DMS53 treated with DMSO at 0.1 percent for 48 hours (cell line): Measurements from ENCODE around the gene TRAF6.
"Not testable (repeated sequence)": the region's sequence is repeated elsewhere in the genome, so short reads cannot be mapped to it uniquely, and the experiment has no call there.

Source experiments
- DNase-seq: peaks from one replicate; lab custom pipeline; 2025; ENCODE audit not compliant: unreplicated experiment; lab: John Stamatoyannopoulos, UW

The TRAF6 gene, protein sequence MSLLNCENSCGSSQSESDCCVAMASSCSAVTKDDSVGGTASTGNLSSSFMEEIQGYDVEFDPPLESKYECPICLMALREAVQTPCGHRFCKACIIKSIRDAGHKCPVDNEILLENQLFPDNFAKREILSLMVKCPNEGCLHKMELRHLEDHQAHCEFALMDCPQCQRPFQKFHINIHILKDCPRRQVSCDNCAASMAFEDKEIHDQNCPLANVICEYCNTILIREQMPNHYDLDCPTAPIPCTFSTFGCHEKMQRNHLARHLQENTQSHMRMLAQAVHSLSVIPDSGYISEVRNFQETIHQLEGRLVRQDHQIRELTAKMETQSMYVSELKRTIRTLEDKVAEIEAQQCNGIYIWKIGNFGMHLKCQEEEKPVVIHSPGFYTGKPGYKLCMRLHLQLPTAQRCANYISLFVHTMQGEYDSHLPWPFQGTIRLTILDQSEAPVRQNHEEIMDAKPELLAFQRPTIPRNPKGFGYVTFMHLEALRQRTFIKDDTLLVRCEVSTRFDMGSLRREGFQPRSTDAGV

GRCh38 chr11:36509694-36510593 lies at the start of gene TRAF6:
Gene TRAF6, minus strand, starts transcription at chr11:36510272. Its CDS starts 8,757 bp downstream, at chr11:36501515.
- peak; percentile 64 for DNase-seq

DNA sequence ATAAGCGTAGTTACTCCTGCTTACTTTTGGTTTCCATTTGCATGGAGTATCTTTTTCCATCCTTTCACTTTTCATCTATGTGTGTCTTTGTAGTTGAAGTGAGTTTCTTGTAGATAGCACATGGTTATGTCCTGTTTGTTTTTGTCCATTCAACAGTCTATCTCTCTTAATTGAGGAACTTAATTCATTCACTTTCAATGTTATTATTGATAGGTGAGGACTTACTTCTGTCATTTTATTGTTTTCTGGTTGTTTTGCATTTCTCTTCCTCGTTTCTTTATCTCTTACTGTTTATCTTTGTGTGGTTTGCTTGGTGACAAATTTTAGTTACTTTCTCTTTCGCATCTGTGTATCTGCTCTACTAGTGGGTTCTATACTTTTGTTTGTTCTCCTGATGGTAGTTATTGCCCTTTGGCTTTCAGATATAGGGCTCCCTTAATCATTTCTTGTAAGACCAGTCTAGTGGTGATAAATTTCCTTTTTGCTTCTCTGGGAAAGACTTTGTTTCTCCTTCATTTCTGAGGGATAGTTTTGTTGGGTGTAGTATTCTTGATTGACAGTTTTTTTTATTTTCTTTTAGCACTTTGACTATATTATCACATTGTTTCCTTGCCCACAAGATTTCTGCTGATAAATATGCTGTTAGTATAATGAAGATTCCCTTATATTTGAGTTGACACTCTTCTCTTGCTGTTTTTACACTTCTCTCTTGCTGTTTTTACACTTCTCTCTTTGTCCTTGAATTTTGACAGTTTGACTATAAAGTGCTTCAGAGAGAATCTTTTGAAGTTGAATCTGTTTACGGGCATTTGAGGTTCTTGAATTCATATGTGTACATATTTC lies 48.7 kb upstream of the TRAF6 start:
- DNase-seq: no peak

GRCh38 chr11:36557991-36558390 lies 47.9 kb upstream of the TRAF6 start:
- DNase-seq: no peak

GRCh38 chr11:36557390-36557789 lies 47.3 kb upstream of the TRAF6 start:
- DNase-seq: peak; percentile 24

GRCh38 chr11:36550385-36551115 lies 40.5 kb upstream of the TRAF6 start:
- no peak for DNase-seq

DNA sequence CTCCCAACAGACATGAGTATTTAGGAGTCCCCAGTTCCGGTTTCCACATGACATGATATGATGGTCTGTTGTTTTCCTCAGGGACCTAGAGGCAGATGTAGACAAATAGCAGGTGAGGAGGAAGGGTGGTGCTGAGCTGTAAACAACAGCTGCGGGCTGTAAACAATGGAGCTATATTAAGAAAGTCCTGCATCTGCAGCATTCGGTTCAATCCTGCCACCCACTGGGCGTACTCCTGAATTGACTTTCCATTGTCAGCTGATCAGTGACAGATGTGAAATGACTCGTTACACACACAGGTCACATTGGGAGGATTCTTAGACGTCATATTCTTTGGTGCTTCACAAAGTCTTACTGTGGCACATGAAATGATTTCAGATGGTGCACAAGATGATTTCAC lies 30.9 kb upstream of the TRAF6 start:
- DNase-seq: peak; percentile 52

- DNase-seq: no peak
Observed at GRCh38 chr11:36534276-36534840, 24.3 kb upstream of the TRAF6 start.

- DNase-seq: no peak
Observed at GRCh38 chr11:36532941-36533601, 23.0 kb upstream of the TRAF6 start.

DNA sequence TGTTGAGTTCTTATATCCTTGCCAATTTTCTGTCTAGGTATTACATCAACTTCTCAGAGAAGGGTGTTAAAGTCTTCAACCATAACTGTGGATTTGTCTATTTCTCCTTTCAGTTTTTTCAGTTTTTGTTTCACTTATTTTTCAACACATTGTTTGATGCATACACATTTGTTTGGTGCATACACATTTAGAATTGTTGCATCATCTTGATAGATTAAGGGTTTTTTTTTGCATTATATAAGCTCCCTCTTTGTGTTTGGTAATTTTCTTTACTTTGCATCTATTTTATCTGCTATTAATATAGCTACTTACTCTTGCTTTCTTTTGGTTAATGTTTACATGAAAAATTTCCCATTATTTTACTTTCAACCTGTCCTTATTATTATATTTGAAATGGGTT lies 20.8 kb upstream of the TRAF6 start:
- DNase-seq: no peak

- no peak for DNase-seq
Observed at GRCh38 chr11:36513965-36514364, 3.9 kb upstream of the TRAF6 start.

DNA sequence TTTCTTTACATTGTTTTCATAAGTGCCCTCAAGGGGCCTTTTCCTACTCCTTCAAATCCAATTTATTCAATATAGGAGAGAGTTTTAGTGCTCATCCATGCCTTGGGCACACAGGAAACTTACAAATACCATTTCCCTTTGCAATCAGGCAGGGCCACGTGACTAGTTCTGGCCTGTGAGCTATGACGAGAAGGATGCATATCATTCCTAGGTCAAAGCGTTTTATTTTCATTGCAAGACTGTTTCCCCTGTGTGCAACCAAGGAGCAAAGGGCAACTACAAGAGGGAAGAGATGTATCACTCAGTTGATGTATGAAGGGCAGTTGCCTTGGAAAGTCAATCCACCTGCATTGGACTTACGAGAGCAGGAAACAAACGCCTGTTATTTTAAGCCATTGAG lies 1.9 kb upstream of the TRAF6 start:
- no peak for DNase-seq

- DNase-seq: not testable (repeated sequence)
Observed at GRCh38 chr11:36511062-36511461, 990 bp upstream of the TRAF6 start.

- DNase-seq: no peak
Observed at GRCh38 chr11:36510594-36510942, 496 bp upstream of the TRAF6 start.

- DNase-seq: no peak
Observed at GRCh38 chr11:36509201-36509639, 852 bp downstream of the TRAF6 start.

GRCh38 chr11:36508743-36509142 lies 1.3 kb downstream of the TRAF6 start:
- DNase-seq: no peak

DNA sequence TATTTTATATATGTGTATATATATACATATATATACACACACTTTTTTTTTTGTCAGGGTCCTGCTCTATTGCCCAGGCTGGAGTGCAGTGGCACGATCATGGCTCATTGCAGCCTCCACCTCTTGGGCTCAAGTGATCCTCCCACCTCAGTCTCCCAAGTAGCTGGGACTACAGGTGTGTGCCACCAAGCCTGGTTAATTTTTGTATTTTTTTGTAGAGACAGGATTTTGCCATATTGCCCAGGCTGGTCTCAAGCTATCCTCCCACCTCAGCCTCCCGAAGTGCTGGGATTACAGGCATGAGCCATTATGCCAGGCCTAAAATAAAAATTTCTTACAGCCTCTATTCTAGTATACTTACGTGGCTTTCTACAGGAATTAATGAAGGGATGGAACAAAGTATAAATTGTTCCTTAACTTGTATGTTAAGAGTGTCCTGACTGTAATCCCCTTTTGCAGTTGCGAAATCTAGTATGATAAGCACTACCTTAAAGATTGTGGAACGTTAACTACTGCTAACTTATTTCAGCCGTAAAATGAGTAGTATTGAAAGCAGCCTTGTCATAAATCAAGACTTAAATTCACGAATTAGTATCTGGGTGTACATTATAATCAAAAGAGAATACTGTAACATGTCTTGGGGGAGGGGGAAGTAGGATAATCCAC lies 2.1 kb downstream of the TRAF6 start:
- DNase-seq: no peak

- no peak for DNase-seq
Observed at GRCh38 chr11:36501236-36501635, 8.8 kb downstream of the TRAF6 start.

DNA sequence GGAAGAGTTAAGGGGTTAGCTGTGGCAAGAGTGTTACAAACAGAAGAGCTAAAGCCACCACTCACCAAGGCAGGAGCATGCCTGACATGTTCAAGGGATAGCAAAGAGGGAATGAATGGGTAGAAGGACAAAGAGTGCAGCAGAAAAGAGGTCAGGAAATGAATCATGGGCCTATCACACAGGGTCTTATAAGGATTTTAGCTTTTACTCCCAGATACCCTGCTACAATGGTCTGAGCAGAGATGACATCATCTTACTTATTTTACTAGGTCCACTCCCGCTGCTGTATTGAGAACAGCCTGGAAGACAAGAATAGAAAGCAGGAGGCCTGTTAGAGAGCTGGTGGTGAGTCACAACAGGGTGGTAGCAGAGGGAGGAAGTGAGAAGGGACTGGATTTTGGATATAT lies 9.8 kb downstream of the TRAF6 start:
- DNase-seq: peak; percentile 17

DNA sequence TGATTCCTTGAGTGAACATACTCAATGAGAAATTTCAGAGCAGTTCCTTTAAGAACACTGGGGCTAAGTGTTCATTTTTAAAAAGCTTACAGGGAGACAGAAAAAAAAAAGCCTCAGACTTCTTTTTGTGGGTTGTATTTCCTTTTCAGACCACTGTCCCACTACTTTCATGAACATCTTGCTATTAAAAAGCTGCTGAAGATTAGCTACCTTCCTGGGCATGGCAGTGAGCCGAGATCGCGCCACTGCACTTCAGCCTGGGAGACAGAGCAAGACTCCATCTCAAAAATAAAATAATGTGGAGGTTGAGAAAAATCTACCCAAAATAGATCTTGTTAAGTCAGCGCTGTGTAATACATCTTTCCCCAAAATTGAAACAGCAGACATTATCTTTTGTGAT lies 10.8 kb downstream of the TRAF6 start:
- DNase-seq: no peak
